Mesendoderm (in vitro differentiated cells): ENCODE results near the gene PARD3.

Source experiments
- DNase-seq: peaks from one replicate; pipeline ENCODE4 v3.0.0; 2013
- H2AK5ac ChIP-seq: 2 replicates; pipeline ENCODE4 v1.6.1; 2013; ENCODE audit warnings: low read length, inconsistent platforms
- H2BK120ac ChIP-seq: 2 replicates; pipeline ENCODE4 v1.6.1; 2013; ENCODE audit warnings: low read depth, mild to moderate bottlenecking, low read length, moderate library complexity, mixed read lengths
- H2BK15ac ChIP-seq: replicated peaks from 2 replicates; pipeline ENCODE4 v1.6.1; 2013; ENCODE audit warnings: low read depth, mild to moderate bottlenecking, moderate library complexity
- H2BK5ac ChIP-seq: 2 replicates; pipeline ENCODE4 v1.6.1; 2013; ENCODE audit warnings: low read length, inconsistent platforms
- H3K18ac ChIP-seq: 2 replicates; pipeline ENCODE4 v1.6.1; 2013; ENCODE audit warnings: mild to moderate bottlenecking, low read length, mixed read lengths
- H3K23ac ChIP-seq: one replicate; pipeline ENCODE4 v1.6.1; 2013; ENCODE audit warnings: low read length
- H3K27ac ChIP-seq: 2 replicates; pipeline ENCODE4 v1.5.1; 2013; ENCODE audit warnings: low read depth, mild to moderate bottlenecking, inconsistent platforms, low read length, moderate library complexity
- H3K27me3 ChIP-seq: 2 replicates; pipeline ENCODE4 v1.6.1; 2013; ENCODE audit warnings: low read length, control low read depth, mild to moderate bottlenecking, inconsistent platforms; ENCODE audit not compliant: insufficient read depth, poor library complexity
- H3K36me3 ChIP-seq: 2 replicates; pipeline ENCODE4 v1.6.1; 2013; ENCODE audit warnings: low read length, inconsistent platforms; ENCODE audit not compliant: control insufficient read depth, insufficient read depth
- H3K4ac ChIP-seq: one replicate; pipeline ENCODE4 v1.6.1; 2013; ENCODE audit warnings: low read depth, mild to moderate bottlenecking, low read length, moderate library complexity
- H3K4me1 ChIP-seq: 2 replicates; pipeline ENCODE4 v1.6.1; 2013; ENCODE audit warnings: low read depth, low read length, inconsistent platforms; ENCODE audit not compliant: control insufficient read depth
- H3K4me2 ChIP-seq: 2 replicates; pipeline ENCODE4 v1.6.1; 2013; ENCODE audit warnings: low read length
- H3K4me3 ChIP-seq: 2 replicates; pipeline ENCODE4 v1.5.1; 2013; ENCODE audit warnings: mild to moderate bottlenecking, low read length
- H3K56ac ChIP-seq: one replicate; pipeline ENCODE4 v1.6.1; 2013; ENCODE audit warnings: low read length
- H3K79me1 ChIP-seq: 2 replicates; pipeline ENCODE4 v1.6.1; 2013; ENCODE audit warnings: low read length, inconsistent platforms
- H3K79me2 ChIP-seq: 2 replicates; pipeline ENCODE4 v1.6.1; 2013; ENCODE audit warnings: mild to moderate bottlenecking, low read length; ENCODE audit not compliant: control insufficient read depth, insufficient read depth
- H3K9ac ChIP-seq: 2 replicates; pipeline ENCODE4 v1.6.1; 2013; ENCODE audit warnings: low read length, inconsistent platforms
- H4K5ac ChIP-seq: one replicate; pipeline ENCODE4 v1.6.1; 2013; ENCODE audit warnings: low read length
- H4K8ac ChIP-seq: one replicate; pipeline ENCODE4 v1.6.1; 2013; ENCODE audit warnings: low read depth, mild to moderate bottlenecking, control low read depth, low read length, moderate library complexity
- WGBS: extraction: QIAGEN DNeasy Blood & Tissue Kit; methylation state at CpG from one replicate; pipeline ENCODE4 v1.1.7; 2013; ENCODE audit warnings: low lambda C conversion rate, missing lambda C conversion rate; ENCODE audit not compliant: insufficient coverage; ENCODE audit errors: extremely low coverage; 5-methylcytosine and 5-hydroxymethylcytosine counted together

The PARD3 gene

DNA sequence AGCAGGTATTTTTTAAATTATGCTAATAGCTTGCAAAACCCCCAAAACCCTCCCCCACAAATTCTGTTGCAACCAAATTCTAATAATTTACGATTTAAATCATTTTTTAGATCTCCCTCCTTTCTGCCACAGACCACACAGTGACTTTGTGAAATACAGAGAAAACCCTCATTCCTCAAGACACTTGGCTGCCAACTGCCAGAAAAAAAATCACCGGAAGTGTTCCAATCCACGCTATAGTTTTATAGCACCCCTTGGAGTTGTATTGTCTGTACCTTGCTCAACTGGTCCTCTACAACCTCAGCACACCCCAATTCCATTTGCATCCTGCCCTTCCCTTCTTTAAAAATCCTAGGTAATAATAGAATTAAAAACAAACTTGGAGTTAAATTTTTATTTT is 560.1 kb downstream of the PARD3 start:
- Histone ChIP-seq H2BK5ac (no peak overlapping the region), H2AK5ac (no peak overlapping the region), H3K36me3 (no peaks in the 10 kb centered on the region), H3K23ac (no peak overlapping the region), H3K79me2 (no peaks in the 10 kb centered on the region), H3K4me1 (no peaks in the 10 kb centered on the region), H3K27ac (no peak overlapping the region), H3K9ac (no peak overlapping the region), H3K27me3 (no peaks in the 10 kb centered on the region), H3K4me3 (no peak overlapping the region), H3K18ac (no peak overlapping the region), H4K5ac (no peak overlapping the region), H4K8ac (no peak overlapping the region), H3K4ac (no peak overlapping the region), H2BK15ac (no peak overlapping the region), H3K56ac (no peak overlapping the region), H3K79me1 (no peaks in the 10 kb centered on the region), H3K4me2 (no peak overlapping the region), H2BK120ac (no peak overlapping the region)
- DNase-seq, result no peak
- WGBS, result 100% methylated on average over 1 of the region's 3 CpGs

DNA sequence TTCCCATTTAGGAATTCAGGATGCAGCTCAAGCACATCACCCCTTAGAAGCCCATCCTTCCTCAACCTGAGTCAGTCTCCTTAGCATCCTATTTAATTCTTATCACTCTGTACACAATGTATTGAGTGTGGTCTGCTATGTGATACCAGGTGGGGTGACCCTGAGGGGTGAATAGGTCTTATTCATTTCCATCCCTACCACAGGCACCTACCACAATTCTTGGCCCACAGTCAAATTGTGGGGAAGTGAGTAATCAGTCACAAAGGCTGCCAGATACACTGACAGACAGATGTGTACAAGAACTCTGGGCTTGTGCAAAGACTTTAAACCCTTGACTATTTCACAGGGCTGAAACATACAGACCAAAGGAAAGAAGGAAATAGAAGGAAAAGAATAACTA is 560.5 kb downstream of the PARD3 start:
- Histone ChIP-seq H3K27me3 (no peaks in the 10 kb centered on the region), H3K79me2 (no peaks in the 10 kb centered on the region), H4K5ac (no peak overlapping the region), H3K79me1 (no peaks in the 10 kb centered on the region), H3K36me3 (no peaks in the 10 kb centered on the region), H3K27ac (no peak overlapping the region), H4K8ac (no peak overlapping the region), H2BK5ac (no peak overlapping the region), H2AK5ac (no peak overlapping the region), H3K4me3 (no peak overlapping the region), H3K9ac (no peak overlapping the region), H3K4me2 (no peak overlapping the region), H2BK15ac (no peak overlapping the region), H3K4ac (no peak overlapping the region), H3K23ac (no peak overlapping the region), H3K56ac (no peak overlapping the region), H3K18ac (no peak overlapping the region), H3K4me1 (no peaks in the 10 kb centered on the region), H2BK120ac (no peak overlapping the region)
- DNase-seq, result no peak

DNA sequence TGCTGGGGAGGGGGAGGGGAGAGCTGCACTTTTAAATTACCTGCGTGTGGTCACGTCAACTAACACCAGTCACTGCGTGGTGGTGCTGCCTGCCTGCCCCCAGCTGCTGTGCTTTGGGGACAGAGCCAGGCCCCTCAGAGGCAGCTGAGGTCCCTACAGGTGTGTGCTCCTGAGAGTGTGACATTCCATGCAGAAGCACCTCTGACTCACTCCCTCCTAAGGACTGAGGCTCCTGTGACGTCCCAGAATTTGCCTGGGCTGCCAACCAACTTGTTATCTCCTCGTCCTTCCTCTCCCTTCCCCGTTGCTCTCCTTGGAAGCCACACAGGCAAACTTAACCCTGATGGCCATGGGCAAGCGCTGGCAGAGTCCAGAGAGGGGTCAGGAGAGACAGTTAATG is 563.0 kb downstream of the PARD3 start:
- WGBS, result no CpG with 5 or more reads among the region's 7 CpGs
- H3K27ac ChIP-seq, result no peak overlapping the region

DNA sequence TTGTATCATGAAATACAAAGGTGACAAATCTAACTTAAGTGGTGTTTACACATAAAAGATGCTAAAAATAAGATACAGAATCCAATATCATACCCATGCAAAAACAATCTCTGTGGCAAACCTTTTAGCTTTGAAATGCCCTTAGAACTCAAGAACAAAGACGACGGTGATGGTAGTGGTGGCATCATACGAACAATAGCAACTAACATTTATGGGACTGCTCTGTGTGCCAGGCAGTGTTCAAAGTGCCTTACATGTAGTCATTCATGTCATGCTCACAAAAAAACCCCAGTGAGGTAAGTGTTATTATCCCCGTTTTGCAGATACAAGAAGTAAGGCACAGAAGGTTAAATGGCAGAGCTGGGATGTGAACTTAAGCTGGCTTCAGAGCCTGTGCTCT is 563.9 kb downstream of the PARD3 start:
- H3K27ac ChIP-seq, result no peak overlapping the region
- H4K8ac ChIP-seq, result no peak overlapping the region
- no peak overlapping the region for H2BK15ac ChIP-seq
- H3K27me3 ChIP-seq, result no peaks in the 10 kb centered on the region
- no peak overlapping the region for H3K9ac ChIP-seq
- no peaks in the 10 kb centered on the region for H3K79me2 ChIP-seq
- no peak for DNase-seq
- H3K4me2 ChIP-seq, result no peak overlapping the region
- H3K4me1 ChIP-seq, result no peaks in the 10 kb centered on the region
- H3K23ac ChIP-seq, result no peak overlapping the region
- no peak overlapping the region for H4K5ac ChIP-seq
- no peak overlapping the region for H3K18ac ChIP-seq
- no peak overlapping the region for H2BK5ac ChIP-seq
- no peak overlapping the region for H3K56ac ChIP-seq
- no peaks in the 10 kb centered on the region for H3K36me3 ChIP-seq
- WGBS, result no CpG with 5 or more reads among the region's 4 CpGs
- no peak overlapping the region for H3K4ac ChIP-seq
- H3K4me3 ChIP-seq, result no peak overlapping the region
- no peak overlapping the region for H2BK120ac ChIP-seq
- H3K79me1 ChIP-seq, result no peaks in the 10 kb centered on the region
- H2AK5ac ChIP-seq, result no peak overlapping the region

More for the DNA sequence above, 563.0 kb downstream of the PARD3 start:
- H4K8ac ChIP-seq, result no peak overlapping the region
- no peaks in the 10 kb centered on the region for H3K27me3 ChIP-seq
- no peak overlapping the region for H3K56ac ChIP-seq
- H2BK5ac ChIP-seq, result no peak overlapping the region
- no peak overlapping the region for H3K4ac ChIP-seq
- no peak overlapping the region for H3K23ac ChIP-seq
- no peaks in the 10 kb centered on the region for H3K36me3 ChIP-seq
- H4K5ac ChIP-seq, result no peak overlapping the region
- H2AK5ac ChIP-seq, result no peak overlapping the region
- no peaks in the 10 kb centered on the region for H3K4me1 ChIP-seq
- H2BK15ac ChIP-seq, result no peak overlapping the region
- H3K18ac ChIP-seq, result no peak overlapping the region
- no peaks in the 10 kb centered on the region for H3K79me1 ChIP-seq
- H3K4me3 ChIP-seq, result no peak overlapping the region
- H2BK120ac ChIP-seq, result no peak overlapping the region
- no peak overlapping the region for H3K9ac ChIP-seq
- no peak overlapping the region for H3K4me2 ChIP-seq
- DNase-seq, result peak; percentile 95
- no peaks in the 10 kb centered on the region for H3K79me2 ChIP-seq

DNA sequence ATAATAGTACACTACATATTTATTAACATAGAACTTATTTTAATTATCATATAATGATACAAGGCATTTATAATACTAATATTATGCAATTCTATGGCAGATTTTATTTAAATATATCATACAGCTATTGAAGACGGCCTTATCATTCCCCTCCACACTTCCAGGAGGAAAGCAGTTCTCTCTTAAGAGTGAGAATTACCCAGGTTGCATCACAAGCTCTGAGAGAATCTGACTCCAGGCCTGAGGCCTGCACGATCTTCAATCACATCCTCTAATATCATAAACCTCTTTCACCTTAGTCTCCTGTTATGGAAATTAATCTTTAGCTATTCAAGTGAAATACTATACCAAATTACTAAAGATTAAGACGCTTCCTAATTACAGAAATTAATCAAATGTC is 564.4 kb downstream of the PARD3 start:
- H2BK15ac ChIP-seq, result no peak overlapping the region
- H3K79me1 ChIP-seq, result no peaks in the 10 kb centered on the region
- no peak overlapping the region for H2BK5ac ChIP-seq
- no peak overlapping the region for H3K27ac ChIP-seq
- no peak overlapping the region for H3K23ac ChIP-seq
- H4K5ac ChIP-seq, result no peak overlapping the region
- no peaks in the 10 kb centered on the region for H3K27me3 ChIP-seq
- H2AK5ac ChIP-seq, result no peak overlapping the region
- H3K56ac ChIP-seq, result no peak overlapping the region
- DNase-seq, result no peak
- H3K4me2 ChIP-seq, result no peak overlapping the region
- no CpG with 5 or more reads among the region's 3 CpGs for WGBS
- H3K18ac ChIP-seq, result no peak overlapping the region
- H3K4ac ChIP-seq, result no peak overlapping the region
- H3K79me2 ChIP-seq, result no peaks in the 10 kb centered on the region
- H3K4me1 ChIP-seq, result no peaks in the 10 kb centered on the region
- H3K4me3 ChIP-seq, result no peak overlapping the region
- no peak overlapping the region for H2BK120ac ChIP-seq
- H3K9ac ChIP-seq, result no peak overlapping the region
- H4K8ac ChIP-seq, result no peak overlapping the region
- H3K36me3 ChIP-seq, result no peaks in the 10 kb centered on the region

DNA sequence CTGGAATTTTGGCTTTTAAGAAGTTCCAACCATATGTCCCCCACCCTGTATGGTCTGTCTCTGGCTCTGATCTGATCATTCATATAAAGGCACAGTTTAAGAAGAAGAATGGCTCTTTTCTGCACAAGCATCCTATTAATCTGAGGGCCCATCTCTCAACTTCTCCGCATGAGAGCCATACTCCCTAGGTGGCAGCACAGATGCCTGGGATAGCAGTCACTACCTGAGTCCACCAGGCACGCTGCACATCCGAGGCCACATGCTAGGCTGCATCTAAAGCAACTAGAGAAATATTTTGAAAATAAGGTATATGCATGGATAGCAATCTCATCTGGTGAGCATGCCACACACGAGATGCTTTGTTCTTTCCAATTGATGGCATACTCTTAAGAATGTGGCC is 565.5 kb downstream of the PARD3 start:
- H2AK5ac ChIP-seq, result no peak overlapping the region
- H3K56ac ChIP-seq, result no peak overlapping the region
- no peak overlapping the region for H2BK120ac ChIP-seq
- no peak overlapping the region for H3K4me3 ChIP-seq
- no peak overlapping the region for H3K4ac ChIP-seq
- H3K4me2 ChIP-seq, result no peak overlapping the region
- H3K79me1 ChIP-seq, result no peaks in the 10 kb centered on the region
- no peak overlapping the region for H3K27ac ChIP-seq
- no CpG with 5 or more reads among the region's 4 CpGs for WGBS
- H4K5ac ChIP-seq, result no peak overlapping the region
- H2BK5ac ChIP-seq, result no peak overlapping the region
- no peak overlapping the region for H3K23ac ChIP-seq
- no peaks in the 10 kb centered on the region for H3K27me3 ChIP-seq
- DNase-seq, result peak; percentile 55
- no peak overlapping the region for H3K9ac ChIP-seq
- H3K18ac ChIP-seq, result no peak overlapping the region
- no peaks in the 10 kb centered on the region for H3K4me1 ChIP-seq
- H4K8ac ChIP-seq, result no peak overlapping the region
- no peak overlapping the region for H2BK15ac ChIP-seq
- H3K79me2 ChIP-seq, result no peaks in the 10 kb centered on the region
- no peaks in the 10 kb centered on the region for H3K36me3 ChIP-seq
